Heart right ventricle (tissue), 16 donors: ENCODE data around the gene SRPRB. TPM values are rescaled to one million over a fixed set of nuclear protein-coding genes. Genes with fewer than 3 reads are reported as not detected.

ENCODE experiments used
- ATAC-seq, 8 donors: fragments of 200-7000 bp; cut with Tn5 transposase; one replicate each; pipeline ENCODE4 v1.9.1; 2020; ENCODE audit warnings: mild to moderate bottlenecking in 8 of 8, moderate library complexity in 8 of 8, moderate number of reproducible peaks in 1 of 8
- DNase-seq, 2 donors: peaks; one replicate each; pipeline ENCODE4 v3.0.0-alpha.2; 2020
- H3K27ac ChIP-seq, 10 donors: fragments of 200-600 bp; sonication (generic) in 2 of 10; one replicate each; pipeline versions ENCODE4 v1.5.0 to v1.8.0; 2020 to 2022; ENCODE audit warnings: mild to moderate bottlenecking in 3 of 10
- H3K27me3 ChIP-seq, 7 donors: fragments of 200-600 bp; one replicate each; pipeline ENCODE4 v1.8.0; 2021 to 2022; ENCODE audit warnings: mild to moderate bottlenecking in 2 of 7
- H3K36me3 ChIP-seq, 9 donors: fragments of 200-600 bp; sonication (generic) in 1 of 9; one replicate each; pipeline versions ENCODE4 v1.5.0 to v1.8.0; 2020 to 2022; ENCODE audit warnings: mild to moderate bottlenecking in 2 of 9
- H3K4me1 ChIP-seq, 9 donors: fragments of 200-600 bp; sonication (generic) in 1 of 9; one replicate each; pipeline versions ENCODE4 v1.5.0 to v1.8.0; 2020 to 2022; ENCODE audit warnings: mild to moderate bottlenecking in 4 of 9
- H3K4me3 ChIP-seq, 10 donors: fragments of 200-600 bp; sonication (generic) in 2 of 10; one replicate each; pipeline versions ENCODE4 v1.5.0 to v1.8.0; 2020 to 2022; ENCODE audit warnings: mild to moderate bottlenecking in 7 of 10, moderate library complexity in 2 of 10
- H3K9me3 ChIP-seq, 11 donors: fragments of 200-600 bp in 10 of 11; sonication (generic) in 2 of 11; one replicate each; pipeline versions ENCODE4 v1.5.0 to v1.8.0; 2013 to 2022; ENCODE audit warnings: mild to moderate bottlenecking in 2 of 11, control low read depth in 1 of 11, moderate library complexity in 1 of 11
- CTCF ChIP-seq, 9 donors: fragments of 200-600 bp; sonication (generic) in 2 of 9; IDR thresholded peaks; one replicate each; pipeline versions ENCODE4 v1.5.0 to v1.8.0; 2021 to 2022; ENCODE audit warnings: antibody characterized with exemption in 9 of 9, mild to moderate bottlenecking in 5 of 9, moderate library complexity in 1 of 9
- WGBS, 2 donors: extraction: QIAGEN DNeasy Blood & Tissue Kit; methylation state at CpG; one replicate each; pipeline ENCODE4 v1.1.7; 2013; ENCODE audit warnings: inconsistent platforms in 1 of 2; 5-methylcytosine and 5-hydroxymethylcytosine counted together
- intact Hi-C, 10 donors: fragments of 100-400 bp; cut with DNase I; formaldehyde crosslinking; loops; one replicate each; pipeline versions ENCODE4 v1.11.1 to v1.14.2; 2022
- polyA plus RNA-seq, 2 donors: library from polyadenylated mRNA; stranded (reverse); fragments of 200-250 nt; gene quantifications; one replicate each; pipeline ENCODE4 v1.2.3, GENCODE V29; 2013
- total RNA-seq, 10 donors: library from RNA; stranded (reverse); fragmentation: NEBNext Ultra II Directional in 3 of 10; extraction: Animal tissue kit (Norgen Biotek cat#: 25700) in 3 of 10; gene quantifications; one replicate each; pipeline versions ENCODE4 v1.2.1 to v1.2.4, GENCODE V29; 2021 to 2023
- donor health status: Arrhythmogenic right ventricular cardiomyopathy.
- donor health status: ischemic (EF 13 %, LVEDD 7.1; RV severe dilation, severe dysfunction).
- donor health status: healthy with polysubstance abuse.
- donor health status: DM: no; HTN: yes; CAD: no.
- donor health status: DM: no; HTN: no; CAD: no.
- donor health status: ischemic (EF 25% LVEDD 6.9; RV normal size, moderate dysfunction).
- donor health status: ischemic (EF 25% LVEDD 5.7; RV mildly dilated, moderate dysfunction).
- donor health status: healthy.
- donor health status: DM: yes; HTN: yes; CAD: no.
- donor health status: Ischemic cardiomyopathy.
- donor health status: ischemic (EF 35%, LVEDD 5.7; RV mildly dilated, moderate dysfunction).
- donor health status: nonischemic (EF 11% LVEDD 7.7; RV severe dilation, severe dysfunction).
- donor health status: DM: yes; HTN: yes; CAD: no.
- donor health status: PGD.
- donor health status: ischemic (EF 29% LVEDD 5.4; RV normal size, mild dysfunction).
- donor health status: nonischemic (EF 23%, LVEDD 6.1; RV moderate dilation, normal function).

Gene SRPRB
- total and polyA plus RNA-seq, 12 donors: 12.1 to 46.2 (median 27.0) TPM

GRCh38 chr3:133832802-133833144 lies 27.2 kb downstream of the SRPRB start:
- no peak for TF ChIP-seq CTCF (IDR thresholded peaks at IDR 0.05)
- peaks cover 0 to 22% (median 11%) of the 10 kb centered on the region in 9 donors for H3K4me1 ChIP-seq
- H3K9me3 ChIP-seq: no peaks in the 10 kb centered on the region
- H3K4me3 ChIP-seq: no peak overlapping the region
- intact Hi-C loops: no loop called here
- H3K36me3 ChIP-seq: peaks cover 0 to 42% (median 0%) of the 10 kb centered on the region in 9 donors
- ATAC-seq (no peak), DNase-seq (no peak)
- no peaks in the 10 kb centered on the region for H3K27me3 ChIP-seq
- 94% methylated on average over 10 of the region's 10 CpGs for WGBS, 2 donors
- H3K27ac ChIP-seq: no peak overlapping the region

GRCh38 chr3:133833267-133833666 lies 27.7 kb downstream of the SRPRB start:
- intact Hi-C loops: no loop called here
- no peaks in the 10 kb centered on the region for H3K27me3 ChIP-seq
- no peak for ATAC-seq
- H3K36me3 ChIP-seq: peaks cover 0 to 42% (median 0%) of the 10 kb centered on the region in 9 donors
- no peaks in the 10 kb centered on the region for H3K9me3 ChIP-seq
- TF ChIP-seq CTCF (IDR thresholded peaks at IDR 0.05): no peak
- H3K27ac ChIP-seq: no peak overlapping the region
- no peak for DNase-seq
- peaks cover 0 to 22% (median 11%) of the 10 kb centered on the region in 9 donors for H3K4me1 ChIP-seq
- WGBS, 2 donors: 88 to 90% methylated on average over 5 of the region's 5 CpGs
- H3K4me3 ChIP-seq: no peak overlapping the region

GRCh38 chr3:133833880-133834620 lies 28.4 kb downstream of the SRPRB start:
- peaks cover 0 to 16% (median 11%) of the 10 kb centered on the region in 9 donors for H3K4me1 ChIP-seq
- no peak for TF ChIP-seq CTCF (IDR thresholded peaks at IDR 0.05)
- H3K9me3 ChIP-seq: no peaks in the 10 kb centered on the region
- H3K27me3 ChIP-seq: no peaks in the 10 kb centered on the region
- ATAC-seq: no peak
- H3K4me3 ChIP-seq: no peak overlapping the region
- DNase-seq: no peak
- H3K27ac ChIP-seq: no peak overlapping the region
- 88 to 90% methylated on average over 13 of the region's 13 CpGs for WGBS, 2 donors
- intact Hi-C loops: no loop called here
- H3K36me3 ChIP-seq: peaks cover 0 to 48% (median 0%) of the 10 kb centered on the region in 9 donors

GRCh38 chr3:133834621-133835417 lies 29.2 kb downstream of the SRPRB start:
- peaks cover 0 to 54% (median 0%) of the 10 kb centered on the region in 9 donors for H3K36me3 ChIP-seq
- 95 to 97% methylated on average over 14 of the region's 14 CpGs for WGBS, 2 donors
- ATAC-seq (no peak), DNase-seq (no peak)
- H3K4me3 ChIP-seq: no peak overlapping the region
- peaks cover 0 to 9% (median 5%) of the 10 kb centered on the region in 9 donors for H3K4me1 ChIP-seq
- no peak overlapping the region for H3K27ac ChIP-seq
- intact Hi-C loops: no loop called here
- no peaks in the 10 kb centered on the region for H3K27me3 ChIP-seq
- H3K9me3 ChIP-seq: no peaks in the 10 kb centered on the region
- no peak for TF ChIP-seq CTCF (IDR thresholded peaks at IDR 0.05)
